ENCODE results near the gene ANKK1. TPM values are rescaled to one million over a fixed set of nuclear protein-coding genes. Genes with fewer than 3 reads are reported as not detected.

ANKK1 gene
- total and polyA plus RNA-seq, 2 donors from 2014 or later = 0.19 to 0.60 TPM

DNA sequence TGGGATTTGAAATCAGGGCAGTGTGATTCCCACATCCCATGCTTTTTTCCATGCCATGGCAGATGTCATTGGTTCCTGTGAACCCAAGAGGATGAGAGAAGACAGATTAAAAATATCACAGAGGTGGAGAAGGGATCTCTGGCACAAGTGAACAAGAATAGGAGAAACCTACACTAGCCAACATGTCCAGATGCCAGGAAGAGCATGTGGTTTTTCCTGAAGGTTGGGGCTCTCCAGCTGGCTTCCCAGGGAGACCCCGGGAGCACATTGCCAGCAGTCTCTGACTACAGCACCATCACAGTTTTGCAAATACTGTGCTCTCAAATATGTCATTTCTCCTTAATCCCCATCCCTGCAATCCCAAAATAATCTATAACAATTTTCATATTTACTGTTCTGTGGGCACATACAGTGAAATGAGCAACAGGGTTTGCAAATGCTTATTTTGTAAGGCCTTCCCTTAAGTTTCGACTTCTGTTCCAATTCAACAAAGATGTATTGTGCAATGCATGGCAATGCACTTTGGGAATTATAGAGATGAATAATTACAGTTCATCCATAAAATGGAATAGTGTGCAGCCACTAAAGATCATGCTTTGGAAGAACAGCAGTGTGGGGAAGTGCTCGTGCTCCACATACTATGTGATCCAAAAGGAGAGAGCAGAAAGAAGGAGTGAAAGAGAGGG, 4.8 kb downstream of the ANKK1 start:
- DNase-seq = no peak
- Histone ChIP-seq H3K36me3 (ENCODE audit: control insufficient read depth in 2 of 3, insufficient read depth in 3 of 3, low read length in 3 of 3) (no peaks in the 10 kb centered on the region), H3K27ac (ENCODE audit: low read depth in 2 of 2, low read length in 2 of 2) (no peak overlapping the region), H3K4me1 (ENCODE audit: control insufficient read depth in 2 of 3, insufficient read depth in 2 of 3, low read depth in 1 of 3, low read length in 3 of 3) (no peaks in the 10 kb centered on the region), H3K4me3 (ENCODE audit: low read length in 3 of 3) (no peak overlapping the region), H3K9ac (ENCODE audit: low read length in 3 of 3) (no peak overlapping the region), H3K27me3 (ENCODE audit: control insufficient read depth, insufficient read depth, low read length) (no peaks in the 10 kb centered on the region), H3K9me3 (ENCODE audit: control insufficient read depth in 2 of 3, insufficient read depth in 1 of 3, low read length in 3 of 3) (no peaks in the 10 kb centered on the region)
- FAIRE-seq = no peak
- intact Hi-C loops (cut with DNase I) = no loop called here
- TF ChIP-seq, protein P1, sequence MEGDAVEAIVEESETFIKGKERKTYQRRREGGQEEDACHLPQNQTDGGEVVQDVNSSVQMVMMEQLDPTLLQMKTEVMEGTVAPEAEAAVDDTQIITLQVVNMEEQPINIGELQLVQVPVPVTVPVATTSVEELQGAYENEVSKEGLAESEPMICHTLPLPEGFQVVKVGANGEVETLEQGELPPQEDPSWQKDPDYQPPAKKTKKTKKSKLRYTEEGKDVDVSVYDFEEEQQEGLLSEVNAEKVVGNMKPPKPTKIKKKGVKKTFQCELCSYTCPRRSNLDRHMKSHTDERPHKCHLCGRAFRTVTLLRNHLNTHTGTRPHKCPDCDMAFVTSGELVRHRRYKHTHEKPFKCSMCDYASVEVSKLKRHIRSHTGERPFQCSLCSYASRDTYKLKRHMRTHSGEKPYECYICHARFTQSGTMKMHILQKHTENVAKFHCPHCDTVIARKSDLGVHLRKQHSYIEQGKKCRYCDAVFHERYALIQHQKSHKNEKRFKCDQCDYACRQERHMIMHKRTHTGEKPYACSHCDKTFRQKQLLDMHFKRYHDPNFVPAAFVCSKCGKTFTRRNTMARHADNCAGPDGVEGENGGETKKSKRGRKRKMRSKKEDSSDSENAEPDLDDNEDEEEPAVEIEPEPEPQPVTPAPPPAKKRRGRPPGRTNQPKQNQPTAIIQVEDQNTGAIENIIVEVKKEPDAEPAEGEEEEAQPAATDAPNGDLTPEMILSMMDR (IDR thresholded peaks at IDR 0.05; ENCODE audit: borderline replicate concordance, extremely low read depth, insufficient read depth) = no peak

DNA sequence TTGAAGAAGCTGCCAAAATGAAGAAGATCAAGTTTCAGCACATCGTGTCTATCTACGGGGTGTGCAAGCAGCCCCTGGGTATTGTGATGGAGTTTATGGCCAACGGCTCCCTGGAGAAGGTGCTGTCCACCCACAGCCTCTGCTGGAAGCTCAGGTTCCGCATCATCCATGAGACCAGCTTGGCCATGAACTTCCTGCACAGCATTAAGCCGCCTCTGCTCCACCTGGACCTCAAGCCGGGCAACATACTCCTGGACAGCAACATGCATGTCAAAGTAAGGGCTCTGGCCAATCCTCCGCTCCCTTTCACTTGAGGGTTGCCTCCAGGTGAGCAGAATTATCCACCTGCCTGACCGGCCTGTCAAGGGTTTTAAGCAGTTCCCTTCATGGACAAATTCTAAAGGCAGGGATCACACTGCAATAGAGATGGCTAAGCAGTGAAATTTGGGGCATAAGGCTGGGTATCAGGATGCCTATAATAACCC, 6.0 kb downstream of the ANKK1 start:
- TF ChIP-seq, protein P1 (IDR thresholded peaks at IDR 0.05; ENCODE audit: borderline replicate concordance, extremely low read depth, insufficient read depth) = no peak
- H3K27me3 ChIP-seq (ENCODE audit: control insufficient read depth, insufficient read depth, low read length) = no peaks in the 10 kb centered on the region
- intact Hi-C loops (cut with DNase I) = no loop called here
- no peak overlapping the region for H3K9ac ChIP-seq (ENCODE audit: low read length in 3 of 3)
- H3K9me3 ChIP-seq (ENCODE audit: control insufficient read depth in 2 of 3, insufficient read depth in 1 of 3, low read length in 3 of 3) = no peaks in the 10 kb centered on the region
- H3K4me1 ChIP-seq (ENCODE audit: control insufficient read depth in 2 of 3, insufficient read depth in 2 of 3, low read depth in 1 of 3, low read length in 3 of 3) = no peaks in the 10 kb centered on the region
- H3K27ac ChIP-seq (ENCODE audit: low read depth in 2 of 2, low read length in 2 of 2) = no peak overlapping the region
- no peaks in the 10 kb centered on the region for H3K36me3 ChIP-seq (ENCODE audit: control insufficient read depth in 2 of 3, insufficient read depth in 3 of 3, low read length in 3 of 3)
- no peak overlapping the region for H3K4me3 ChIP-seq (ENCODE audit: low read length in 3 of 3)
- DNase-seq (no peak), FAIRE-seq (no peak)

DNA sequence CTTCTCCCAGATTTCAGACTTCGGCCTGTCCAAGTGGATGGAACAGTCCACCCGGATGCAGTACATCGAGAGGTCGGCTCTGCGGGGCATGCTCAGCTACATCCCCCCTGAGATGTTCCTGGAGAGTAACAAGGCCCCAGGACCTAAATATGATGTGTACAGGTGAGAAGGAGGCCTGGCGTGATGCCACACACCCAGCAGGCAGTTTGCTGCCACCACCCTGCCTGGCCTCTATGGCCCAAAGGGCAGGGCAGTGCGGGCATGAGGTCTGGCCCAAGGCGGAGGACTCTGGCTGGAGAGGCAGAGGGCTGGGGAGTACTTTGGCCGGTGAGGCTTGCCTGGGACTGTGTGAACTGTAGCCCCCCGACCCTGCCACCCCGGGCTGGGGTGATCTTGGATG, 7.3 kb downstream of the ANKK1 start:
- Histone ChIP-seq H3K27me3 (ENCODE audit: control insufficient read depth, insufficient read depth, low read length) (no peaks in the 10 kb centered on the region), H3K9me3 (ENCODE audit: control insufficient read depth in 2 of 3, insufficient read depth in 1 of 3, low read length in 3 of 3) (no peaks in the 10 kb centered on the region), H3K27ac (ENCODE audit: low read depth in 2 of 2, low read length in 2 of 2) (no peak overlapping the region), H3K36me3 (ENCODE audit: control insufficient read depth in 2 of 3, insufficient read depth in 3 of 3, low read length in 3 of 3) (no peaks in the 10 kb centered on the region), H3K4me1 (ENCODE audit: control insufficient read depth in 2 of 3, insufficient read depth in 2 of 3, low read depth in 1 of 3, low read length in 3 of 3) (no peaks in the 10 kb centered on the region), H3K4me3 (ENCODE audit: low read length in 3 of 3) (no peak overlapping the region), H3K9ac (ENCODE audit: low read length in 3 of 3) (no peak overlapping the region)
- FAIRE-seq (no peak), DNase-seq (no peak)
- intact Hi-C loops (cut with DNase I) = no loop called here
- TF ChIP-seq, protein P1 (IDR thresholded peaks at IDR 0.05; ENCODE audit: borderline replicate concordance, extremely low read depth, insufficient read depth) = no peak
